ENCODE measurements around the gene GH2.

DNA sequence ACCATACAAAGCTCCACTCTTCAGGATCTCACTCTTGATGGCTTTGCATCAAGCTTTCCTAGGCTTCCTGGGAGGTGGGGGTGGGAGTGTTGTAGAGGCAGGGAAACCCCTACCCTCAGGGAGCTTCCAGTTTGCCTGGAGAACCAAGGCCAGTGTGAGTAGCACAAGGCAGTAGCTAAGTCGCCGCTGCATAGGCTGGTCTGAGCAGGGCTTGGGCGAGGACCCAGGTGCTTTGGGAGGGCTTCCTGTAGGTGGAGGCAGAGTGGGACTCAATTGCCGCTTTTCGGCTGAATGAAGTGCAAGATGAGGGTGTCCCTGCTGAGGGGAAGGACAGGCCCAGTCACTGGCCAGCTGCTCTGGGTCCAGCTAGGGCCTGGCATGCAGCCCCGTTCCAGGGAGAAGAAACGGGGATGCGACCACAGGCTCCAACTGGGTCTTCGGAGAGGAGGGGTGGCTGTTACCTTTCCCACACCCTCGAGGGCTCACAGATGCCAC lies 46.5 kb upstream of the GH2 start:
- TF ChIP-seq EZH2 (IDR thresholded peaks at IDR 0.05; ENCODE audit: low read length, unreplicated experiment) (no peak), EZH2phosphoT487 (IDR thresholded peaks at IDR 0.05; ENCODE audit: borderline replicate concordance, low read length) (no peak)
